ENCODE data around the gene DOCK4. TPM values are rescaled to one million over a fixed set of nuclear protein-coding genes. Genes with fewer than 3 reads are reported as not detected.

Gene DOCK4
- total RNA-seq, 4 donors from 2014 or later = 8.2 to 9.0 (median 8.6) TPM

DNA sequence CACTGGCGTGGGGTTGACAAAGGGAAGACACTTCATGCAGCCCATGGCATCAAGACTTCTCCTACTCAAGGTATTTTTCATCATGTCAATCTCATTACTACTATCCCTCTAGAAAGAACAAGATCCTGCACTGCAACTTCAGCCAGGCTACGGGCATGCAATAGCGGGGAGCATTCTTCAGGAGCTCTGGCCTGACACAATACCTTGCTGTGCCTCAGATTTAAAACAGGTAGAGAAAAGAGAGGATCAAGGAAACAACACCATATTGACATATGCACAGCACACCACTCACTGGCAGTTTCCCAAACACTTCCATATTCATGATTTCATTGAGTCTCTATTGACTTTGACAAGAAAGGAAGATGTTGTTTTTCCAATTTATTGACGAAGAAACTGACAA lies 51.5 kb downstream of the DOCK4 start:
- intact Hi-C loops (cut with DNase I; ENCODE audit: low total_unique reads) = no loop called here
- H3K4me3 ChIP-seq (ENCODE audit: low read depth, poor library complexity, severe bottlenecking) = no peak overlapping the region
- TF ChIP-seq, protein P1, sequence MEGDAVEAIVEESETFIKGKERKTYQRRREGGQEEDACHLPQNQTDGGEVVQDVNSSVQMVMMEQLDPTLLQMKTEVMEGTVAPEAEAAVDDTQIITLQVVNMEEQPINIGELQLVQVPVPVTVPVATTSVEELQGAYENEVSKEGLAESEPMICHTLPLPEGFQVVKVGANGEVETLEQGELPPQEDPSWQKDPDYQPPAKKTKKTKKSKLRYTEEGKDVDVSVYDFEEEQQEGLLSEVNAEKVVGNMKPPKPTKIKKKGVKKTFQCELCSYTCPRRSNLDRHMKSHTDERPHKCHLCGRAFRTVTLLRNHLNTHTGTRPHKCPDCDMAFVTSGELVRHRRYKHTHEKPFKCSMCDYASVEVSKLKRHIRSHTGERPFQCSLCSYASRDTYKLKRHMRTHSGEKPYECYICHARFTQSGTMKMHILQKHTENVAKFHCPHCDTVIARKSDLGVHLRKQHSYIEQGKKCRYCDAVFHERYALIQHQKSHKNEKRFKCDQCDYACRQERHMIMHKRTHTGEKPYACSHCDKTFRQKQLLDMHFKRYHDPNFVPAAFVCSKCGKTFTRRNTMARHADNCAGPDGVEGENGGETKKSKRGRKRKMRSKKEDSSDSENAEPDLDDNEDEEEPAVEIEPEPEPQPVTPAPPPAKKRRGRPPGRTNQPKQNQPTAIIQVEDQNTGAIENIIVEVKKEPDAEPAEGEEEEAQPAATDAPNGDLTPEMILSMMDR (IDR thresholded peaks at IDR 0.05) = no peak
- no peak for TF ChIP-seq POLR2A (IDR thresholded peaks at IDR 0.05)
- WGBS, 2 donors = 67 to 81% methylated on average over 4 of the region's 4 CpGs
- DNase-seq (ENCODE audit: low spot score in 2 of 2) = no peak

DNA sequence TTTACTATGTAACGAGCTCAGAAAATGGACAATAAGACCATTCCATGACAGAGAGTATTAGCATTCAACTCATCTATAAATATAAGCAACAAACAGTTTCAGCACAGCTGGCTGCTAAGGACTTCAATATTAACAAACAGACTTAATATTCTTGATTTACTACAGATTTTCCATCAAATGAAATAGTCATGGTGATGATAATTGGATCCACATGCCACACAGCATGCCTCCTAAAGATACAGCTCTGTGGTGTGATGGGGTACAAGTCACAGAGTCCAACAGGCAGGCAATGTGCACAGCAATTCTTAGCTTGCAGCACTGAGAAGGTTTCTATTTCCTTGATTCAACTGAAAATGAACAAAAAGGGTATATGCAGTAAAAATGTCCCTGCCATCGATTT lies 54.0 kb downstream of the DOCK4 start:
- TF ChIP-seq, protein P1 (IDR thresholded peaks at IDR 0.05) = no peak
- TF ChIP-seq POLR2A (IDR thresholded peaks at IDR 0.05) = no peak
- DNase-seq (ENCODE audit: low spot score in 2 of 2) = no peak
- intact Hi-C loops (cut with DNase I; ENCODE audit: low total_unique reads) = no loop called here
- H3K4me3 ChIP-seq (ENCODE audit: low read depth, poor library complexity, severe bottlenecking) = no peak overlapping the region
- WGBS, 2 donors = 49 to 68% methylated on average over 2 of the region's 2 CpGs

DNA sequence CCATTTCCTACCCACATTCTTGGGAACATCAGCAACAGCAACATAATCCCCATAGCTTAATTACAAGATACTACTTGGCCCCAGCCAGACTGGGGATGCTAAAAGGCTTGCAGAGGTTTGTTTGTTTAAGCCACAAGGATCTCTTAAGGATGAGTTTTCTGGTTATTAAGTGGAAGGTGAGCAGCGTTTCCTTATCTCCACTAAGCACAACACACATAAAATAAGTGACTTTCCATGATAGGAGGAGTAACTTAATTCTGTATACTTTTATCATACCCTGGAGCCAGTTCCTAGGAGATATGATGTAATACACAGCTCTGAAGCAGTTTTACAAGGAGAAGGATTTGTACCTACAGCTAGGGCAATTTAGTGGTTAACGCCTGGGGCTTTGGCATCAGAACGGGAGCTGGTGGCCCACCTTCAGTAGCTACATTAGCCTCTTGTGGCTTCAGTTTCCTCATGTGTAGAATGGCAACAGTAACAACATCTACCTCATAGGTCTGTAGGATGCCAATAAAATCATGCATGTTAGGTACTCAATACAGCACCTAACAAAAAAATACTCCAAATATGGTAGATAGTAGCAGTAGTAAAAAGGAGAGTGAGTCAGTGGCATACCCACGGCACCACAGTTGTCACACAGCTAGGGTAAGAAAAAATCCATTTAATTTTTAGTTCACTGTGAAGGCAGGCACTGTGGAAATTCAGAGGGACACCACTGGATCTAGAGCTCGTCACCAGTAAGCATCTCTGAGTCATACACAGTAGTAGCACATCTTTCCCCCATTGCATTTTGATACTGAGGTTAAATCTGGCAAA lies 55.2 kb downstream of the DOCK4 start:
- no peak for TF ChIP-seq POLR2A (IDR thresholded peaks at IDR 0.05)
- TF ChIP-seq, protein P1 (IDR thresholded peaks at IDR 0.05) = no peak
- no peak overlapping the region for H3K4me3 ChIP-seq (ENCODE audit: low read depth, poor library complexity, severe bottlenecking)

DNA sequence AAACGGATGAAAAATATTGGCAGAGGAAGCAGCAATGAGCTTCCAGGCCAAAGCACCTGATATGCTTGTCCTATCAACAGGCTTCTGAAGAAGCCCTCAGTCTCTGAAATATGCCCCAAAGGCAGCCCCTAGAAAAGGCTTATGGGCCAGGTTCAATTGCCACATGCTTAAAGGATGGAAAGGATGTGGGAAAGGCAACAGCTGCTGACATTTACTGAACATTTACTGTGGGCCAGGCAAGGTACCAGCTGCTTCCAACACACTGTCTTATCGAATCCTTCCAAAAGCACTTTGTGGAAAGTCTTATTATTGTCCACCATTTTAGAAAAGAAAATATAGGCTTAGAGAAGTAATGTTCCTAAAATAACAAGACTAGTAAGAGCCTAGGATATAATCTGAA lies 56.5 kb downstream of the DOCK4 start:
- H3K4me3 ChIP-seq (ENCODE audit: low read depth, poor library complexity, severe bottlenecking) = no peak overlapping the region
- no peak for DNase-seq (ENCODE audit: low spot score in 2 of 2)
- no peak for TF ChIP-seq POLR2A (IDR thresholded peaks at IDR 0.05)
- TF ChIP-seq, protein P1 (IDR thresholded peaks at IDR 0.05) = no peak
- intact Hi-C loops (cut with DNase I; ENCODE audit: low total_unique reads) = no loop called here
- 64 to 82% methylated on average over 2 of the region's 2 CpGs for WGBS, 2 donors

More for the DNA sequence above, 55.2 kb downstream of the DOCK4 start:
- intact Hi-C loops (cut with DNase I; ENCODE audit: low total_unique reads) = no loop called here
- WGBS, 2 donors = 64 to 70% methylated on average over 5 of the region's 5 CpGs
- DNase-seq (ENCODE audit: low spot score in 2 of 2) = no peak

DNA sequence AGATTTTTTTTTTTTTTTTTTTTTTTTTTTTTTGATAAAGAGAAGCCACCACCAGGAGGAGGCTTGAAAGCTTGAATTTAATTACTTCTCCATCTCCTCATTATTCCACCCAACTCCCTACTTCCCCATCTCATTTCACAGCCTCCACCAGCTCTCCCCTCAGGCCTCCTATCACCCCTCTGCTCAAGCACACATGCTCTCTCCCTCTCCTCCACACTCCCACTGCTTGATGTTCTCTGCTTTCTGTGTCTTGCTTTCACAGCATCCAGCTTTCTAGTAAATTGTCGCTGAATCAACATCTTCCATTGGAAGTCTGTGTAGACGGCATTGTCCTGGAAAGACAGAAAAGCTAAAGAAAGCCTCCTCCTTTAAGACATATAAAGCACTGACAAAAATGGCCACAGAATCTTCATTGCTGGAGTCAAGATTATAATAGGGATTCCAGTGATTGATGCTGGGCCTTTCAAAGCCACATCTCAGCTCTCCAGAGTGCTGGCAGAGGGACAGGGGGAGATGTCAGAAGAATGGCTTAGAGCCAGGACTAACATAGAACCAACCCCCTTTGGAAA lies 58.3 kb downstream of the DOCK4 start:
- no peak for DNase-seq (ENCODE audit: low spot score in 2 of 2)
- TF ChIP-seq, protein P1 (IDR thresholded peaks at IDR 0.05) = no peak
- TF ChIP-seq POLR2A (IDR thresholded peaks at IDR 0.05) = no peak
- WGBS, 2 donors = 88 to 96% methylated on average over 2 of the region's 2 CpGs
- no peak overlapping the region for H3K4me3 ChIP-seq (ENCODE audit: low read depth, poor library complexity, severe bottlenecking)
- intact Hi-C loops (cut with DNase I; ENCODE audit: low total_unique reads) = no loop called here
